Measurements from ENCODE around the gene PHF20.

GRCh38 chr20:35771689-35772562 is at the start of gene PHF20:
- no peak; the same call in 1 of the 2 replicates for TF ChIP-seq ELF1 (CRISPR knock-in tag; IDR thresholded peaks at IDR 0.05)
- TF ChIP-seq NONO (IDR thresholded peaks at IDR 0.05), result no peak
- peak; percentile 96 for TF ChIP-seq NONO (CRISPR knock-in tag; conservative IDR thresholded peaks at IDR 0.05)
- peak; percentile 75 for TF ChIP-seq BHLHE40 (IDR thresholded peaks at IDR 0.05; ENCODE audit: low read length)
- TF ChIP-seq BRCA1 (CRISPR knock-in tag; IDR thresholded peaks at IDR 0.05), result peak; percentile 59; the same call in 1 of the 2 replicates
- TF ChIP-seq SIX1 (CRISPR knock-in tag; IDR thresholded peaks at IDR 0.05; ENCODE audit: borderline replicate concordance), result peak; percentile 79
